Neural cell (in vitro differentiated cells): ENCODE results near the gene HIPK4. TPM values are rescaled to one million over a fixed set of nuclear protein-coding genes. Genes with fewer than 3 reads are reported as not detected.

Experiments used
- H2AFZ ChIP-seq: fragments of 200-600, 300-800 bp; sonication (generic), shearing (Covaris generic); 2 replicates; pipeline ENCODE4 v1.6.0; 2014; ENCODE audit warnings: low read depth, mild to moderate bottlenecking, antibody characterized with exemption, low read length, moderate library complexity
- H3F3A ChIP-seq: fragments of 200-600 bp; shearing (Covaris generic); 2 replicates; pipeline ENCODE4 v1.6.1; 2016; ENCODE audit warnings: mild to moderate bottlenecking, moderate library complexity, mixed read lengths, antibody characterized with exemption, low read length; ENCODE audit not compliant: insufficient read depth, poor library complexity, severe bottlenecking
- H3K27ac ChIP-seq: fragments of 200-600, 300-800 bp; sonication (generic), shearing (Covaris generic); 2 replicates; pipeline ENCODE4 v1.5.1; 2014; ENCODE audit warnings: mild to moderate bottlenecking, low read length, moderate library complexity
- H3K27me3 ChIP-seq: fragments of 300-800, 200-600 bp; sonication (generic), shearing (Covaris generic); 2 replicates; pipeline ENCODE4 v1.6.0; 2014; ENCODE audit warnings: mild to moderate bottlenecking, low read depth, low read length, moderate library complexity; ENCODE audit not compliant: insufficient read depth
- H3K36me3 ChIP-seq: fragments of 300-800, 200-600 bp; sonication (generic), shearing (Covaris generic); 2 replicates; pipeline ENCODE4 v1.5.1; 2014; ENCODE audit warnings: mild to moderate bottlenecking, antibody characterized with exemption, low read length, moderate library complexity; ENCODE audit not compliant: insufficient read depth
- H3K4me2 ChIP-seq: fragments of 300-800, 200-600 bp; sonication (generic), shearing (Covaris generic); 2 replicates; pipeline ENCODE4 v1.6.0; 2014; ENCODE audit warnings: mild to moderate bottlenecking, low read length
- H3K4me3 ChIP-seq: fragments of 300-800, 200-600 bp; sonication (generic), shearing (Covaris generic); 2 replicates; pipeline ENCODE4 v1.5.1; 2014; ENCODE audit warnings: mild to moderate bottlenecking, low read length, moderate library complexity
- H3K79me2 ChIP-seq: fragments of 200-600 bp; shearing (Covaris generic); replicated peaks from 2 replicates; pipeline ENCODE4 v1.6.0; 2014; ENCODE audit warnings: mild to moderate bottlenecking, low read length, moderate library complexity; ENCODE audit not compliant: insufficient read depth
- H3K9ac ChIP-seq: fragments of 300-800, 200-600 bp; sonication (generic), shearing (Covaris generic); 2 replicates; pipeline ENCODE4 v1.6.1; 2016; ENCODE audit warnings: mild to moderate bottlenecking, low read length, mixed read lengths
- H3K9me2 ChIP-seq: fragments of 200-600 bp; shearing (Covaris generic); 2 replicates; pipeline ENCODE4 v1.6.1; 2016; ENCODE audit warnings: mild to moderate bottlenecking, low read length, mixed read lengths; ENCODE audit not compliant: insufficient read depth
- H3K9me3 ChIP-seq: fragments of 200-600, 300-800 bp; sonication (generic), shearing (Covaris generic); 2 replicates; pipeline ENCODE4 v1.6.1; 2016; ENCODE audit warnings: mild to moderate bottlenecking, mixed run types, low read length, moderate library complexity, mixed read lengths
- H4K20me1 ChIP-seq: fragments of 200-600 bp; shearing (Covaris generic); 2 replicates; pipeline ENCODE4 v1.6.1; 2016; ENCODE audit warnings: mild to moderate bottlenecking, mixed run types; ENCODE audit not compliant: insufficient read depth
- EP300 ChIP-seq: fragments of 450-650 bp; conservative IDR thresholded peaks from 2 replicates; pipeline ENCODE4 v1.6.1; 2014; ENCODE audit warnings: antibody characterized with exemption, mild to moderate bottlenecking, moderate library complexity; ENCODE audit not compliant: poor library complexity, severe bottlenecking
- EZH2 ChIP-seq: fragments of 200-600, 300-800 bp; shearing (Covaris generic), sonication (generic); IDR thresholded peaks from 2 replicates; pipeline ENCODE4 v1.6.1; 2014; ENCODE audit warnings: antibody characterized with exemption, low read length, borderline replicate concordance, mild to moderate bottlenecking; ENCODE audit not compliant: insufficient read depth, poor library complexity, severe bottlenecking
- MXI1 ChIP-seq: fragments of 450-650 bp; conservative IDR thresholded peaks from 2 replicates; pipeline ENCODE4 v1.6.1; 2014; ENCODE audit warnings: antibody characterized with exemption, mild to moderate bottlenecking; ENCODE audit not compliant: poor library complexity, severe bottlenecking
- POLR2AphosphoS5 ChIP-seq: IDR thresholded peaks from 2 replicates; pipeline ENCODE4 v1.6.1; 2012
- RAD21 ChIP-seq: fragments of 450-650 bp; conservative IDR thresholded peaks from 2 replicates; pipeline ENCODE4 v1.6.1; 2014; ENCODE audit warnings: antibody characterized with exemption, mild to moderate bottlenecking, moderate library complexity
- REST ChIP-seq: IDR thresholded peaks from 2 replicates; pipeline ENCODE4 v1.6.1; 2012; ENCODE audit warnings: borderline replicate concordance
- SMC3 ChIP-seq: fragments of 450-650 bp; conservative IDR thresholded peaks from 2 replicates; pipeline ENCODE4 v1.6.1; 2014; ENCODE audit warnings: antibody characterized with exemption, mild to moderate bottlenecking, moderate library complexity; ENCODE audit not compliant: poor library complexity
- TAF1 ChIP-seq: IDR thresholded peaks from 2 replicates; pipeline ENCODE4 v1.6.1; 2012; ENCODE audit warnings: low read depth
- polyA plus RNA-seq: library from polyadenylated mRNA; depleted of rRNA; stranded (reverse); fragments of >200 nt; gene quantifications from 2 replicates; pipeline ENCODE4 v1.2.3, GENCODE V29; 2014
- TF ChIP-seq, protein P1 (sequence below): fragments of 450-650 bp; IDR thresholded peaks from 2 replicates; pipeline ENCODE4 v1.5.1; 2014; ENCODE audit warnings: antibody characterized with exemption, mild to moderate bottlenecking, moderate library complexity; ENCODE audit not compliant: poor library complexity, severe bottlenecking

HIPK4 gene
- polyA plus RNA-seq, 1 donor from 2014 or later: not detected

GRCh38 chr19:40413291-40413845 lies 23.4 kb upstream of the HIPK4 start, which contains the start of gene PRX:
Gene PRX, minus strand, starts transcription at chr19:40413378. Its CDS starts 5,446 bp downstream, at chr19:40407932.
- H3F3A ChIP-seq: no peaks in the 10 kb centered on the region
- no peak within 1 kb of the TSS for H3K4me2 ChIP-seq
- TF ChIP-seq SMC3 (no peak), MXI1 (no peak), RAD21 (no peak), EZH2 (no peak), REST (no peak), EP300 (no peak), TAF1 (no peak), POLR2AphosphoS5 (no peak)
- TF ChIP-seq, protein P1, sequence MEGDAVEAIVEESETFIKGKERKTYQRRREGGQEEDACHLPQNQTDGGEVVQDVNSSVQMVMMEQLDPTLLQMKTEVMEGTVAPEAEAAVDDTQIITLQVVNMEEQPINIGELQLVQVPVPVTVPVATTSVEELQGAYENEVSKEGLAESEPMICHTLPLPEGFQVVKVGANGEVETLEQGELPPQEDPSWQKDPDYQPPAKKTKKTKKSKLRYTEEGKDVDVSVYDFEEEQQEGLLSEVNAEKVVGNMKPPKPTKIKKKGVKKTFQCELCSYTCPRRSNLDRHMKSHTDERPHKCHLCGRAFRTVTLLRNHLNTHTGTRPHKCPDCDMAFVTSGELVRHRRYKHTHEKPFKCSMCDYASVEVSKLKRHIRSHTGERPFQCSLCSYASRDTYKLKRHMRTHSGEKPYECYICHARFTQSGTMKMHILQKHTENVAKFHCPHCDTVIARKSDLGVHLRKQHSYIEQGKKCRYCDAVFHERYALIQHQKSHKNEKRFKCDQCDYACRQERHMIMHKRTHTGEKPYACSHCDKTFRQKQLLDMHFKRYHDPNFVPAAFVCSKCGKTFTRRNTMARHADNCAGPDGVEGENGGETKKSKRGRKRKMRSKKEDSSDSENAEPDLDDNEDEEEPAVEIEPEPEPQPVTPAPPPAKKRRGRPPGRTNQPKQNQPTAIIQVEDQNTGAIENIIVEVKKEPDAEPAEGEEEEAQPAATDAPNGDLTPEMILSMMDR: no peak
- H3K9me3 ChIP-seq: no peaks in the 10 kb centered on the region
- H2AFZ ChIP-seq: no peak within 1 kb of the TSS
- H3K27me3 ChIP-seq: no peaks in the 10 kb centered on the region
- H3K36me3 ChIP-seq: no peaks in the 10 kb centered on the region
- no peaks in the 10 kb centered on the region for H4K20me1 ChIP-seq
- no peak within 1 kb of the TSS for H3K9ac ChIP-seq
- H3K4me3 ChIP-seq: no peak within 1 kb of the TSS
- no peak within 1 kb of the TSS for H3K27ac ChIP-seq
- no peaks in the 10 kb centered on the region for H3K79me2 ChIP-seq
- H3K9me2 ChIP-seq: no peaks in the 10 kb centered on the region

DNA sequence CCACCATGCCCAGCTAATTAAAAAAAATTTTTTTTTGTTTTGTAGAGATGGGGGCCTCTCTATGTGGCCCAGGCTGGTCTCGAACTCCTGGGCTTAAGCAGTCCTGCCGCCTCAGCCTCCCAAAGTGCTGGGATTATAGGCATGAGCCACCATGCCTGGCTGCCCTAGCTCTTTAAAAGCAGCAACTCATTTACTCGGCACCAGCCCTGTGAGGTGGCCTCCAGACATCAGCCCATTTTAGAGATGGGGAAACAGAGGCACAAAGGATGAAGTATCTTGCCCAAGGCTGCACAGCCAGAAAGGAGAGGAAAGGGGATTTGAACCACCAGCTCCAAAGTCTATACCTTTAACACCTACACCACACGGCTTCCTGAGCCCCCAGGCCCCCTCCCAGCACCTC lies 22.9 kb upstream of the HIPK4 start:
- Histone ChIP-seq H2AFZ (no peak overlapping the region), H3F3A (no peaks in the 10 kb centered on the region), H3K27me3 (no peaks in the 10 kb centered on the region), H3K27ac (no peak overlapping the region), H3K4me2 (no peak overlapping the region), H3K9me2 (no peaks in the 10 kb centered on the region), H4K20me1 (no peaks in the 10 kb centered on the region), H3K79me2 (no peaks in the 10 kb centered on the region), H3K9me3 (no peaks in the 10 kb centered on the region), H3K9ac (no peak overlapping the region), H3K4me3 (no peak overlapping the region), H3K36me3 (no peaks in the 10 kb centered on the region)
- TF ChIP-seq, protein P1: no peak
- TF ChIP-seq SMC3 (no peak), POLR2AphosphoS5 (no peak), TAF1 (no peak), MXI1 (no peak), RAD21 (no peak), REST (no peak), EZH2 (no peak), EP300 (no peak)
